ENCODE measurements around the gene GPR132. TPM values are rescaled to one million over a fixed set of nuclear protein-coding genes. Genes with fewer than 3 reads are reported as not detected.

The GPR132 gene
- total and polyA plus RNA-seq, 9 of the 15 experiments (the other 6 are each of a cell fraction or from before 2014, with no cell fraction given), result 0.01 to 1.1 (median 0.25) TPM; not detected in 1

GRCh38 chr14:105087308-105087962, 22.2 kb upstream of the GPR132 start (continued):
- no peak for TF ChIP-seq MYC (IDR thresholded peaks at IDR 0.05; ENCODE audit: low read depth, low read length)
- TF ChIP-seq MYC (CRISPR knock-in tag; IDR thresholded peaks at IDR 0.05; ENCODE audit: borderline replicate concordance, low read depth), result no peak
- TF ChIP-seq NFIX (CRISPR knock-in tag; IDR thresholded peaks at IDR 0.05; ENCODE audit: low read depth), result no peak
- TF ChIP-seq RB1 (IDR thresholded peaks at IDR 0.05; ENCODE audit: low read depth), result 0 out of 2 replicates have a peak, but pooled peaks have one; percentile 18
- no peak for TF ChIP-seq ZBTB17 (CRISPR knock-in tag; IDR thresholded peaks at IDR 0.05)
- no peak for TF ChIP-seq BDP1 (IDR thresholded peaks at IDR 0.05; ENCODE audit: insufficient read depth, insufficient read length)
- no peak for TF ChIP-seq THAP12 (CRISPR knock-in tag; IDR thresholded peaks at IDR 0.05)
- no peak for TF ChIP-seq DACH1 (IDR thresholded peaks at IDR 0.05; ENCODE audit: partially characterized antibody)
- no peak for TF ChIP-seq SP1 (CRISPR knock-in tag; IDR thresholded peaks at IDR 0.05)
- no peak for TF ChIP-seq CHD2 (IDR thresholded peaks at IDR 0.05; ENCODE audit: low read depth, low read length)
- no peak for TF ChIP-seq BCL6 (CRISPR knock-in tag; IDR thresholded peaks at IDR 0.05)
- no peak for TF ChIP-seq KLF16 (IDR thresholded peaks at IDR 0.05)
- TF ChIP-seq SREBF2 (CRISPR knock-in tag; IDR thresholded peaks at IDR 0.05), result no peak
- TF ChIP-seq RBM22 (IDR thresholded peaks at IDR 0.05; ENCODE audit: low read depth, low read length, poor library complexity, severe bottlenecking), result no peak
- no peak for TF ChIP-seq ZNF12 (CRISPR knock-in tag; IDR thresholded peaks at IDR 0.05)
- no peak for TF ChIP-seq HINFP (tag; conservative IDR thresholded peaks at IDR 0.05; ENCODE audit: low read depth)
- no peak for TF ChIP-seq SNIP1 (IDR thresholded peaks at IDR 0.05; ENCODE audit: low read depth)
- TF ChIP-seq HDAC6 (IDR thresholded peaks at IDR 0.05; ENCODE audit: low read depth, low read length), result no peak
- TF ChIP-seq RAD21 (CRISPR knock-in tag; conservative IDR thresholded peaks at IDR 0.05 in 1 of 2, IDR thresholded peaks at IDR 0.05 in 1 of 2), result no peak
- TF ChIP-seq ZKSCAN8 (CRISPR knock-in tag; IDR thresholded peaks at IDR 0.05), result no peak
- TF ChIP-seq ZNF449 (CRISPR knock-in tag; IDR thresholded peaks at IDR 0.05), result no peak
- TF ChIP-seq ETS1 (conservative IDR thresholded peaks at IDR 0.05; ENCODE audit: control insufficient read depth, low read depth, low read length), result no peak
- TF ChIP-seq PHF8 (IDR thresholded peaks at IDR 0.05; ENCODE audit: borderline replicate concordance, low read length), result peak; percentile 10; the same call in 1 of the 2 replicates

All from K562 (cell line).